HepG2 (cell line): Measurements from ENCODE around the gene HOXC11.

Experiments used
- ATF7 ChIP-seq, 2 experiments: fragments of 450-650 bp in 1 of 2; sonication (generic) in 1 of 2; formaldehyde crosslinking in 1 of 2; IDR thresholded peaks; 2 replicates each; pipeline versions ENCODE4 v1.4.0 to v1.6.1; 2016 to 2020; ENCODE audit warnings: antibody characterized with exemption in 1 of 2, mild to moderate bottlenecking in 1 of 2, missing genetic modification reagents in 1 of 2
- BRCA1 ChIP-seq: sonication (generic); formaldehyde crosslinking; IDR thresholded peaks from 2 replicates; pipeline ENCODE4 v1.4.0; 2020; ENCODE audit warnings: missing genetic modification reagents
- EP300 ChIP-seq, 3 experiments: sonication (generic) in 1 of 3; formaldehyde crosslinking in 1 of 3; IDR thresholded peaks; 2 replicates each; pipeline versions ENCODE4 v1.5.1 to v1.6.1; 2011 to 2020; ENCODE audit warnings: low read depth in 2 of 3, low read length in 2 of 3, borderline replicate concordance in 1 of 3, improper control_type of control experiment in 1 of 3, mild to moderate bottlenecking in 1 of 3, missing genetic modification reagents in 1 of 3, moderate library complexity in 1 of 3
- FOXC1 ChIP-seq: sonication (generic); formaldehyde crosslinking; IDR thresholded peaks from 2 replicates; pipeline ENCODE4 v1.8.0; 2022; ENCODE audit warnings: mild to moderate bottlenecking, missing genetic modification reagents, borderline replicate concordance
- JDP2 ChIP-seq: sonication (generic); formaldehyde crosslinking; IDR thresholded peaks from 2 replicates; pipeline ENCODE4 v1.8.1; 2022; ENCODE audit warnings: missing genetic modification reagents, borderline replicate concordance
- MXI1 ChIP-seq: IDR thresholded peaks from 3 replicates; pipeline ENCODE4 v1.6.1; 2012; ENCODE audit warnings: low read depth, low read length, inconsistent platforms, borderline replicate concordance
- NFAT5 ChIP-seq: sonication (generic); formaldehyde crosslinking; IDR thresholded peaks from 2 replicates; pipeline ENCODE4 v1.4.0; 2020; ENCODE audit warnings: missing genetic modification reagents
- NPAS2 ChIP-seq: sonication (generic); formaldehyde crosslinking; IDR thresholded peaks from 2 replicates; pipeline ENCODE4 v1.8.0; 2022; ENCODE audit warnings: mild to moderate bottlenecking, missing genetic modification reagents, borderline replicate concordance
- POLR2A ChIP-seq, 2 experiments: IDR thresholded peaks; 2 replicates each; pipeline ENCODE4 v1.6.1; 2011; ENCODE audit warnings: low read depth in 2 of 2, low read length in 2 of 2, mild to moderate bottlenecking in 1 of 2, moderate library complexity in 1 of 2; ENCODE audit not compliant: insufficient read depth in 1 of 2
- ZNF441 ChIP-seq: sonication (generic); formaldehyde crosslinking; IDR thresholded peaks from 2 replicates; pipeline ENCODE4 v1.7.0; 2021; ENCODE audit warnings: missing genetic modification reagents, borderline replicate concordance
- ZNF776 ChIP-seq: sonication (generic); formaldehyde crosslinking; IDR thresholded peaks from 2 replicates; pipeline ENCODE4 v1.4.0; 2020; ENCODE audit warnings: mild to moderate bottlenecking, missing genetic modification reagents
- TF ChIP-seq, protein P1 (sequence below): IDR thresholded peaks from 2 replicates; pipeline ENCODE4 v1.6.1; 2016; ENCODE audit warnings: mild to moderate bottlenecking
- TF ChIP-seq, protein P2 (sequence below): sonication (generic); formaldehyde crosslinking; IDR thresholded peaks from 2 replicates; pipeline ENCODE4 v1.8.0; 2022; ENCODE audit warnings: low read depth, missing genetic modification reagents

GRCh38 chr12:54021432-54022013 lies 48.6 kb downstream of the HOXC11 start:
- no peak for TF ChIP-seq JDP2
- no peak for TF ChIP-seq POLR2A (IDR thresholded peaks at IDR 0.05; ENCODE audit: insufficient read depth in 1 of 2, low read depth in 2 of 2, low read length in 2 of 2)
- no peak for TF ChIP-seq ATF7 (IDR thresholded peaks at IDR 0.05)
- no peak for TF ChIP-seq ATF7 (CRISPR knock-in tag; IDR thresholded peaks at IDR 0.05)
- no peak for TF ChIP-seq ZNF776 (CRISPR knock-in tag)
- TF ChIP-seq ZNF441 (CRISPR knock-in tag), result no peak
- TF ChIP-seq, protein P1, sequence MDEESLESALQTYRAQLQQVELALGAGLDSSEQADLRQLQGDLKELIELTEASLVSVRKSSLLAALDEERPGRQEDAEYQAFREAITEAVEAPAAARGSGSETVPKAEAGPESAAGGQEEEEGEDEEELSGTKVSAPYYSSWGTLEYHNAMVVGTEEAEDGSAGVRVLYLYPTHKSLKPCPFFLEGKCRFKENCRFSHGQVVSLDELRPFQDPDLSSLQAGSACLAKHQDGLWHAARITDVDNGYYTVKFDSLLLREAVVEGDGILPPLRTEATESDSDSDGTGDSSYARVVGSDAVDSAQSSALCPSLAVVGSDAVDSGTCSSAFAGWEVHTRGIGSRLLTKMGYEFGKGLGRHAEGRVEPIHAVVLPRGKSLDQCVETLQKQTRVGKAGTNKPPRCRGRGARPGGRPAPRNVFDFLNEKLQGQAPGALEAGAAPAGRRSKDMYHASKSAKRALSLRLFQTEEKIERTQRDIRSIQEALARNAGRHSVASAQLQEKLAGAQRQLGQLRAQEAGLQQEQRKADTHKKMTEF (CRISPR knock-in tag), result no peak
- TF ChIP-seq, protein P2, sequence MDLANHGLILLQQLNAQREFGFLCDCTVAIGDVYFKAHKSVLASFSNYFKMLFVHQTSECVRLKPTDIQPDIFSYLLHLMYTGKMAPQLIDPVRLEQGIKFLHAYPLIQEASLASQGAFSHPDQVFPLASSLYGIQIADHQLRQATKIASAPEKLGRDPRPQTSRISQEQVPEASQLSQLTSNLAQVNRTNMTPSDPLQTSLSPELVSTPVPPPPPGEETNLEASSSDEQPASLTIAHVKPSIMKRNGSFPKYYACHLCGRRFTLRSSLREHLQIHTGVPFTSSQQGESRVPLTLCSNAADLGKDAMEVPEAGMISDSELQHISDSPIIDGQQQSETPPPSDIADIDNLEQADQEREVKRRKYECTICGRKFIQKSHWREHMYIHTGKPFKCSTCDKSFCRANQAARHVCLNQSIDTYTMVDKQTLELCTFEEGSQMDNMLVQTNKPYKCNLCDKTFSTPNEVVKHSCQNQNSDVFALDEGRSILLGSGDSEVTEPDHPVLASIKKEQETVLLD, result no peak
- TF ChIP-seq NFAT5 (CRISPR knock-in tag), result no peak
- TF ChIP-seq EP300 (IDR thresholded peaks at IDR 0.05; ENCODE audit: low read depth in 2 of 2, low read length in 2 of 2), result no peak
- TF ChIP-seq EP300 (CRISPR knock-in tag; IDR thresholded peaks at IDR 0.05; ENCODE audit: borderline replicate concordance), result no peak
- TF ChIP-seq MXI1, result no peak
- no peak for TF ChIP-seq FOXC1
- TF ChIP-seq NPAS2 (CRISPR knock-in tag), result no peak
- no peak for TF ChIP-seq BRCA1 (CRISPR knock-in tag)
